Ovary (tissue), 3 donors: Measurements from ENCODE around the gene KCTD16.

ENCODE experiments used
- POLR2A ChIP-seq: fragments of 450-650 bp; IDR thresholded peaks from one replicate; pipeline ENCODE4 v1.6.1; 2017; ENCODE audit warnings: antibody characterized with exemption, mild to moderate bottlenecking, moderate library complexity
- TF ChIP-seq, protein P1 (sequence below), 3 donors: fragments of 450-650 bp in 2 of 3; fragments of 200-600 bp in 1 of 3; IDR thresholded peaks; one replicate each; pipeline versions ENCODE4 v1.5.1 to v1.8.0; 2016 to 2022; ENCODE audit warnings: antibody characterized with exemption in 3 of 3, mild to moderate bottlenecking in 1 of 3
- donor health status: DM: no; HTN: no; CAD: no.

DNA sequence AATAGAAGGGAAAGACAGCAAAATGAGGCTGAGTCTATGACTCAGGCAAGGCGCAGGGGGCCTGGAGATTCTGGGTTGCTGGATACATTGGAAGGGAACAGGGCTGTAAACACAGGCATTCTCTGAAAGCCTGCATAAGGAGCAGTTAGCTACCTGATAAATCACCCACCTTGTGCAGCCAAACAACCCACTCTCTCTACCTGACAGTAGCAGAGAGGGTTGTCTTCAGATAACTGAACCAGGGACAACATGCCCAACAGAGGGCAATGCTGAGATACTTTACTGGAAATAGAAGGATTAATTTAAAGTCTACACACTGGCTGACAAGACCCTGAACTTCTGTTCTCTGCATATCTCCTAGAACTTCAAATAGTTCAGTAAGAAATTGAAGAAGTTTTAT lies 161.6 kb downstream of the KCTD16 start:
- TF ChIP-seq, protein P1, sequence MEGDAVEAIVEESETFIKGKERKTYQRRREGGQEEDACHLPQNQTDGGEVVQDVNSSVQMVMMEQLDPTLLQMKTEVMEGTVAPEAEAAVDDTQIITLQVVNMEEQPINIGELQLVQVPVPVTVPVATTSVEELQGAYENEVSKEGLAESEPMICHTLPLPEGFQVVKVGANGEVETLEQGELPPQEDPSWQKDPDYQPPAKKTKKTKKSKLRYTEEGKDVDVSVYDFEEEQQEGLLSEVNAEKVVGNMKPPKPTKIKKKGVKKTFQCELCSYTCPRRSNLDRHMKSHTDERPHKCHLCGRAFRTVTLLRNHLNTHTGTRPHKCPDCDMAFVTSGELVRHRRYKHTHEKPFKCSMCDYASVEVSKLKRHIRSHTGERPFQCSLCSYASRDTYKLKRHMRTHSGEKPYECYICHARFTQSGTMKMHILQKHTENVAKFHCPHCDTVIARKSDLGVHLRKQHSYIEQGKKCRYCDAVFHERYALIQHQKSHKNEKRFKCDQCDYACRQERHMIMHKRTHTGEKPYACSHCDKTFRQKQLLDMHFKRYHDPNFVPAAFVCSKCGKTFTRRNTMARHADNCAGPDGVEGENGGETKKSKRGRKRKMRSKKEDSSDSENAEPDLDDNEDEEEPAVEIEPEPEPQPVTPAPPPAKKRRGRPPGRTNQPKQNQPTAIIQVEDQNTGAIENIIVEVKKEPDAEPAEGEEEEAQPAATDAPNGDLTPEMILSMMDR (IDR thresholded peaks at IDR 0.05): no peak
- TF ChIP-seq POLR2A: no peak
